ACC112 (cell line): ENCODE results near the gene CAPN8.
A peak's percentile ranks its signal among the peaks of the same experiment; 100 is the strongest.

Source experiments
- H2AFZ ChIP-seq: fragments of 200-600 bp; sonication (generic); one replicate; pipeline ENCODE4 v1.6.0; 2017; ENCODE audit warnings: antibody characterized with exemption, low read length; ENCODE audit not compliant: unreplicated experiment
- H3K27ac ChIP-seq: fragments of 200-600 bp; sonication (generic); 2 replicates; pipeline ENCODE4 v1.5.1; 2014; ENCODE audit warnings: low read depth, mild to moderate bottlenecking, antibody characterized with exemption, low read length, moderate library complexity
- H3K27me3 ChIP-seq: fragments of 200-600 bp; sonication (generic); 2 replicates; pipeline ENCODE4 v1.6.1; 2014; ENCODE audit warnings: mild to moderate bottlenecking, antibody characterized with exemption, low read length, moderate library complexity, mixed read lengths; ENCODE audit not compliant: insufficient read depth
- H3K36me3 ChIP-seq: fragments of 200-600 bp; sonication (generic); 2 replicates; pipeline ENCODE4 v1.6.1; 2016; ENCODE audit warnings: mild to moderate bottlenecking, antibody characterized with exemption, low read length, moderate library complexity, mixed read lengths; ENCODE audit not compliant: insufficient read depth
- H3K4me1 ChIP-seq: fragments of 200-600 bp; sonication (generic); one replicate; pipeline ENCODE4 v1.6.1; 2016; ENCODE audit warnings: low read length, mixed read lengths; ENCODE audit not compliant: insufficient read depth, unreplicated experiment, control insufficient read depth
- H3K4me3 ChIP-seq: fragments of 200-600 bp; sonication (generic); 2 replicates; pipeline ENCODE4 v1.5.1; 2014; ENCODE audit warnings: mild to moderate bottlenecking, low read depth, low read length
- H3K79me2 ChIP-seq: fragments of 200-600 bp; sonication (generic); one replicate; pipeline ENCODE4 v1.6.0; 2016; ENCODE audit warnings: low read length; ENCODE audit not compliant: control insufficient read depth, unreplicated experiment, insufficient read depth

The CAPN8 gene

GRCh38 chr1:223504741-223505140 lies 160.8 kb downstream of the CAPN8 start:
- no peaks in the 10 kb centered on the region for H3K79me2 ChIP-seq
- H2AFZ ChIP-seq: no peak overlapping the region
- H3K27me3 ChIP-seq: no peaks in the 10 kb centered on the region
- peaks cover 15% of the 10 kb centered on the region for H3K4me1 ChIP-seq
- no peak overlapping the region for H3K27ac ChIP-seq
- H3K4me3 ChIP-seq: no peak overlapping the region
- no peaks in the 10 kb centered on the region for H3K36me3 ChIP-seq

GRCh38 chr1:223503348-223503747 lies 162.2 kb downstream of the CAPN8 start:
- no peak overlapping the region for H2AFZ ChIP-seq
- H3K36me3 ChIP-seq: no peaks in the 10 kb centered on the region
- H3K27ac ChIP-seq: no peak overlapping the region
- no peaks in the 10 kb centered on the region for H3K27me3 ChIP-seq
- H3K4me1 ChIP-seq: peaks cover 15% of the 10 kb centered on the region
- H3K79me2 ChIP-seq: no peaks in the 10 kb centered on the region
- H3K4me3 ChIP-seq: no peak overlapping the region

- H2AFZ ChIP-seq: peak overlapping the region; percentile 96
- peak overlapping the region; percentile 47; the same call in 1 of the 2 replicates for H3K4me3 ChIP-seq
- peaks cover 15% of the 10 kb centered on the region for H3K4me1 ChIP-seq
- H3K79me2 ChIP-seq: no peaks in the 10 kb centered on the region
- peak overlapping the region; percentile 74 for H3K27ac ChIP-seq
- no peaks in the 10 kb centered on the region for H3K27me3 ChIP-seq
- no peaks in the 10 kb centered on the region for H3K36me3 ChIP-seq
Observed at GRCh38 chr1:223500560-223501425, 164.7 kb downstream of the CAPN8 start.

- Histone ChIP-seq H3K36me3 (no peaks in the 10 kb centered on the region), H3K27ac (no peak overlapping the region), H3K79me2 (no peaks in the 10 kb centered on the region), H2AFZ (no peak overlapping the region), H3K27me3 (no peaks in the 10 kb centered on the region), H3K4me3 (no peak overlapping the region), H3K4me1 (peaks cover 11% of the 10 kb centered on the region)
Observed at GRCh38 chr1:223496883-223497282, 168.6 kb downstream of the CAPN8 start.

- Histone ChIP-seq H2AFZ (no peak overlapping the region), H3K27me3 (no peaks in the 10 kb centered on the region), H3K4me3 (no peak overlapping the region), H3K79me2 (no peaks in the 10 kb centered on the region), H3K36me3 (no peaks in the 10 kb centered on the region), H3K4me1 (peaks cover 2% of the 10 kb centered on the region), H3K27ac (no peak overlapping the region)
Observed at GRCh38 chr1:223494926-223495645, 170.4 kb downstream of the CAPN8 start.

GRCh38 chr1:223492044-223492443 lies 173.5 kb downstream of the CAPN8 start:
- H3K27ac ChIP-seq: no peak overlapping the region
- no peaks in the 10 kb centered on the region for H3K79me2 ChIP-seq
- H2AFZ ChIP-seq: no peak overlapping the region
- H3K4me1 ChIP-seq: no peaks in the 10 kb centered on the region
- no peak overlapping the region for H3K4me3 ChIP-seq
- H3K36me3 ChIP-seq: no peaks in the 10 kb centered on the region
- peaks cover 22% of the 10 kb centered on the region for H3K27me3 ChIP-seq
